Activated CD4-positive, alpha-beta T cell treated with anti-CD3 and anti-CD28 coated beads, Interleukin-2, amount 10 ng/mL, durations not matched to agents 7 days and 5 days (primary cell): ENCODE results near the gene TMEM11. TPM values are rescaled to one million over a fixed set of nuclear protein-coding genes. Genes with fewer than 3 reads are reported as not detected.

Source experiments
- CTCF ChIA-PET: fragments of 350-600 bp; sonication (Branson Sonifier 250); formaldehyde crosslinking; loops from one replicate; lab custom pipeline; 2021; ENCODE audit warnings: antibody characterized with exemption; lab: Charles Lee
- POLR2A ChIA-PET: fragments of 350-600 bp; sonication (Branson Sonifier 250); formaldehyde crosslinking; loops from one replicate; lab custom pipeline; 2021; ENCODE audit warnings: antibody characterized with exemption; lab: Charles Lee
- DNase-seq: peaks from one replicate; pipeline ENCODE4 v3.0.0-alpha.2; 2020
- H3K27ac Mint-ChIP-seq: one replicate; pipeline ENCODE4 v1.8.0; 2021; ENCODE audit warnings: mild to moderate bottlenecking, moderate library complexity, mixed read lengths
- H3K27me3 Mint-ChIP-seq: one replicate; pipeline ENCODE4 v1.8.0; 2021; ENCODE audit warnings: mixed read lengths
- H3K36me3 Mint-ChIP-seq: one replicate; pipeline ENCODE4 v1.8.0; 2021; ENCODE audit warnings: low read depth, mixed read lengths
- H3K4me1 Mint-ChIP-seq: one replicate; pipeline ENCODE4 v1.8.0; 2021; ENCODE audit warnings: mixed read lengths
- H3K4me3 Mint-ChIP-seq: one replicate; pipeline ENCODE4 v1.8.0; 2021; ENCODE audit warnings: mild to moderate bottlenecking, moderate library complexity, mixed read lengths
- H3K9me3 Mint-ChIP-seq: one replicate; pipeline ENCODE4 v1.8.0; 2021; ENCODE audit warnings: mixed read lengths
- total RNA-seq, 2 experiments: library from RNA; stranded (reverse); gene quantifications; one replicate each; pipeline ENCODE4 v1.2.3, GENCODE V29; 2021

The TMEM11 gene
- total RNA-seq, 2 experiments from 2014 or later = 24.7 to 28.1 TPM

DNA sequence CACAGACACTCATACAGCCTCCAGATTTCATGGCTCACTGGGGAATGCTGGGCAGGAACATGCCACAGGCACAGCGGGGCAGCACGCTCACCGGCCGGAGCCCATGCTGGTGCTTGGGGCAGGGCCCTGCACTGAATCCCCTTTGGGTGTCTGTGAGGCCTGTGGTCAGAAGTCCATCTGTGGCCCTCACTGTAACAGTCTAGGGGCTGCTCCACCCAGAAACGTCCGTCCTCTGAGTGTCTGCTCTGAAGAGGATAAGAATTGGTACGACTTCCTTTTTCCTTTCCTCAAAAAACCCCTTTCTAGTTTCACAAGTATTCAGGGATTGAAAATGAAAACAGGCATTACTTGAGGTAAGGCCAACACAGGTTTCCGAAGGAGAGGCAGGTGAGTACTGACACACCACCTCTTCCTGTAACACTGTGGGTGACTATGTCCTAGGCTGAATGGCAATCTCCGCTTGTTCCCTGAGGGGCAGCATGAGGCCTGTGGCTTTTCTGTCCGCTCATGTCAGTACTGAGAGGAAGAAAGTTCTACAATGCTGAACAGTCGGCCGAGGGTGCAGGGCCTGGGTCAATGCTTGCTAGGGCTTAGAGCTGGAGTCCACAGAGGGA lies 42.5 kb downstream of the TMEM11 start:
- no peak overlapping the region for H3K27ac Mint-ChIP-seq
- ChIA-PET CTCF (no interaction called here), POLR2A (no interaction called here)
- peaks cover 10% of the 10 kb centered on the region for H3K4me1 Mint-ChIP-seq
- H3K36me3 Mint-ChIP-seq = peaks cover 12% of the 10 kb centered on the region
- DNase-seq = no peak
- no peak overlapping the region for H3K4me3 Mint-ChIP-seq
- no peaks in the 10 kb centered on the region for H3K9me3 Mint-ChIP-seq
- H3K27me3 Mint-ChIP-seq = no peaks in the 10 kb centered on the region

DNA sequence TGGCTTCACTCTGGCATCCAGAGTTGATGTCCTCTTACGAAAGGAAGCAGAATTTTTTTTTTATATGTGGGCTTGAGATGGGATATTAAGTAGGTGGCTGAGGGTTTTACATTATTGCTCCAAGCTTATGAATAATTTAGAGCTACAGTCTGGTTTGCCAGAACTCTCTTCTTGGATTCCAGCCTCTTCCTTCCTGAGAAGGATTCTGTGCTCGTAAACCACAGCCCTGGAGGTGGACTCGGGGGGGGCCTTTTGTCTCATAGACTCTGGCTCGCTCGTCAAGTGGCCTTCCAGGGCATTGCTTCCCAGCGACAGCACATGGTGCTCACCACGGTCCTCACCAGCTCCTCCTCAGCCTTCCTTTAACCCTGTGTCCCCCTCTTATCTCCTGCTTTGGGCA lies 43.2 kb downstream of the TMEM11 start:
- peaks cover 12% of the 10 kb centered on the region for H3K36me3 Mint-ChIP-seq
- peaks cover 10% of the 10 kb centered on the region for H3K4me1 Mint-ChIP-seq
- H3K4me3 Mint-ChIP-seq = no peak overlapping the region
- H3K27ac Mint-ChIP-seq = no peak overlapping the region
- no peaks in the 10 kb centered on the region for H3K9me3 Mint-ChIP-seq
- H3K27me3 Mint-ChIP-seq = no peaks in the 10 kb centered on the region
- ChIA-PET POLR2A (no interaction called here), CTCF (interaction anchor here (0.5 kb wide), 1 partner anchor 70 kb away, joined by 3 read pairs; no protein-coding TSS in a partner anchor)
- DNase-seq = no peak

DNA sequence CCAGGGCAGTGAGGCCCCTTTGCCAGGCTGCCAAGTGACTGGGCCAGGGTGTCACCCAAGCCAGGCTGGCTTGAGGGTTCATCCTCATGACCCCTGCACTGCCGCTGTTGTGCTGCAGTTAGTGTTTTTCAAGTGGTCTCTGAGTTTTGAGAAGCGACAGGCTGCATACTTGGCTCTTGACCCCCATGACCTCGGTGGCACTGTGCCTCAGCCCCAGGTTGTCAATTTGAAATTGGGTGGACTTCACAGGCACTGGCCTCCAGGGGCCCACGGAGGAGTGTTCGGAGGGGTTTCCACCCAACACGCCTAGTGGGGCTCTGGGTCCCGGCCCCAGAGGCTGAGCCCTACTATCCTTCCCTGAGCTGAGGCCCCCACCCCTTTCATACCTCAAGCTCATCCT lies 44.5 kb downstream of the TMEM11 start:
- Mint-ChIP-seq H3K9me3 (no peaks in the 10 kb centered on the region), H3K36me3 (peaks cover 12% of the 10 kb centered on the region), H3K27ac (no peak overlapping the region), H3K4me3 (no peak overlapping the region), H3K27me3 (no peaks in the 10 kb centered on the region), H3K4me1 (peaks cover 10% of the 10 kb centered on the region)
- DNase-seq = no peak
- POLR2A ChIA-PET = no interaction called here
- CTCF ChIA-PET = interaction anchor here (1.0 kb wide), 1 partner anchor 41 kb away, joined by 3 read pairs; no protein-coding TSS in a partner anchor

DNA sequence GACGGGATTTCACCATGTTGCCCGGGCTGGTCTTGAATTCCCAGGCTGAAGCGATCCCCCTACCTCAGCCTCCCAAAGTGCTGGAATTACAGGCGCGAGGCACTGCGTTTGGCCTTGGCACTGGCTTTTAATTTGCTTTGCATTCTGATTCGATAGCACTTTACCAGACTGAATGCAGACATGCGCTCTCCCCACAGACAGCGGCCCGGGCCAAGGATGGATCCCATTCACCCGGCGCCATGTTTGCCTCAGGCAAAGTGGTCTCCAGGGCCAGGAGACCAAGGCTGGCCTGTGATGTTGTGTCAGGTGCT lies 45.5 kb downstream of the TMEM11 start:
- peaks cover 10% of the 10 kb centered on the region for H3K4me1 Mint-ChIP-seq
- H3K36me3 Mint-ChIP-seq = peaks cover 10% of the 10 kb centered on the region
- H3K9me3 Mint-ChIP-seq = no peaks in the 10 kb centered on the region
- ChIA-PET CTCF (no interaction called here), POLR2A (no interaction called here)
- no peak overlapping the region for H3K4me3 Mint-ChIP-seq
- H3K27me3 Mint-ChIP-seq = no peaks in the 10 kb centered on the region
- DNase-seq = no peak
- no peak overlapping the region for H3K27ac Mint-ChIP-seq

DNA sequence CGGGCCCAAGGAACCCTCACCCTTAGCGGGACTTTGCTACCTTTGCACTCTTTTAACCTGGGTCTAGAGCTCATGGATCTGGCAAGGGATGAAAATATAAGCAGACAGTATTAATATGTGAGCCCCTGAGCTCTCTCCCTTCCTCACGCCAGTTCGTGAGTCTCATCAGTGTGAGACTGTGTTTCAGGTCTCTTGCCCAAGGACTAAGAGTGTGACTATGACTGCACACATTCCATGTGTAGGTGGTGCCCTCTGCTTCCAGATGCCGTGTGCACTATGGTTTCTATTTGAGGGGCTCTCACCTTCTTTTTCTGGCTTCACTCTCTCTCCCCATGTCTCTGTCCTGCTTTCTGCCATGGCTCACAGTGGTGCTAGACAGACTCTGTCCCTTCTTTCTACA lies 46.7 kb downstream of the TMEM11 start:
- CTCF ChIA-PET = interaction anchor here (0.5 kb wide), 1 partner anchor 68 kb away, joined by 4 read pairs; no protein-coding TSS in a partner anchor
- Mint-ChIP-seq H3K4me3 (no peak overlapping the region), H3K9me3 (no peaks in the 10 kb centered on the region), H3K4me1 (peaks cover 10% of the 10 kb centered on the region), H3K27me3 (no peaks in the 10 kb centered on the region), H3K36me3 (peaks cover 4% of the 10 kb centered on the region), H3K27ac (no peak overlapping the region)
- POLR2A ChIA-PET = interaction anchor here (0.7 kb wide), 1 partner anchor 1068 kb away, joined by 3 read pairs; no protein-coding TSS in a partner anchor
- DNase-seq = no peak

DNA sequence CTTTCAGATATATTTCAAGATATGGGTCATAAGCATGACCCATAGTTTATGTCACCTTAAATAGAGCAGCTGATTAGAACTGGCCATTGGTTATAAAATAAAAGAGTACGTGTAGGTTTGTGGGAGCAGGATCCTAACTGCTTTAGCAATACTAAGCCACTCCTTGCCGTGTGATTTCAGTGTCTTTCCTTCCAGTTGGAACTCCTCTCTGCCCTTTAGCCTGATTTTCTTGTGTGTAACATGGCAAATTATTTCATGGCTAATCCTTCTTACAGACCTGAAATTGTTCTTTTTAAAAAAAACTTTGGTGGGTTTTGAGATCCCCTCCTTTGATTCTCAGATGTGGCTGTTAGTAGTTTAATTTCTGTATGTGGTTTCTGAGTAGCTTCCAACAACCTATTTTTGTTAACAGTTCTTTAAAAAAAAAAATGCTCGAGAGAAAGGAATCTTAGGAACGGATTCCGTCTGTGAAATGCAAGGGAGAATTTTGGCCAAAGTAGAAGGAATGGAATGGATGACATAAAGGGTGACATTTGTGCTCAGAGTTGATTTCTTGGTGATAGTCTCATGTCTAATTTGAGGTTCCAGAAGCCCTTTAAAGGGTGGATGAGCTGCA lies 47.3 kb downstream of the TMEM11 start:
- no peaks in the 10 kb centered on the region for H3K9me3 Mint-ChIP-seq
- no peaks in the 10 kb centered on the region for H3K36me3 Mint-ChIP-seq
- H3K4me3 Mint-ChIP-seq = no peak overlapping the region
- peaks cover 8% of the 10 kb centered on the region for H3K4me1 Mint-ChIP-seq
- H3K27me3 Mint-ChIP-seq = no peaks in the 10 kb centered on the region
- POLR2A ChIA-PET = no interaction called here
- CTCF ChIA-PET = interaction anchor here (0.7 kb wide), 1 partner anchor 24 kb away, joined by 4 read pairs; no protein-coding TSS in a partner anchor
- DNase-seq = no peak
- no peak overlapping the region for H3K27ac Mint-ChIP-seq

DNA sequence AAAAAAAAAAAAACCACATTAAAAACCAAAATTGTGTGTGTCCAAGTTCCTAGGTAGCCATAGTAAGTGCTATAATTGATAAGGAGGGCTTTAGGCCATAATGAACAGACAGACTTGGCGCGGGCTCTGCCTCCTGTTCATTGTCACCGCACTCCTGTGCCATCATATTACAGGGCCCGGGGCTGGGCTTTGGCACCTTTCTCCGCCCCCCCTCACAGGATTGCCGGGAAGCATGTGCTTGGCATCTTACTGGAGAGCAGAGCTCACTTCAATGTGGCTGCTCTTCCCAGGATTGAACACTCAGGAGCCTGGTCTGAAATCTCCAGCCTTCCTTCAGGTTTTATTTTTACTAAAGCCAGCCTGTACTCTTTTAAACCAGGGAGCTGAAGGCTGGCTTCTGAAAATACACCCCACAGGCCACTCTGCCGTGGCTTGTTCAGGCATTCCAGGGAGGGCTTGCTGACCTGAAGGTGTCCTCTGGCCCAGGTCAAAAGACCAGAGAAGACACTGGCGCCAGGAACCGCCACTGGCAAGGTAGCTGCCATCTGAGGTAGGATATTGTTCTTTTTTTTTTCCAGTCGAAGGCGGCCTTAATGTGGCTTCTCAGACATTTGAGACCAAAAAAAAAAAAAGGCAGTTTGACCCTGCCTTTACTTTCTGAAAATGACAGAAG lies 47.9 kb downstream of the TMEM11 start:
- H3K4me3 Mint-ChIP-seq = no peak overlapping the region
- ChIA-PET CTCF (interaction anchor here (0.7 kb wide), 1 partner anchor 24 kb away, joined by 4 read pairs; no protein-coding TSS in a partner anchor), POLR2A (no interaction called here)
- H3K36me3 Mint-ChIP-seq = no peaks in the 10 kb centered on the region
- H3K27ac Mint-ChIP-seq = no peak overlapping the region
- H3K9me3 Mint-ChIP-seq = no peaks in the 10 kb centered on the region
- peaks cover 2% of the 10 kb centered on the region for H3K4me1 Mint-ChIP-seq
- DNase-seq = no peak
- H3K27me3 Mint-ChIP-seq = no peaks in the 10 kb centered on the region

DNA sequence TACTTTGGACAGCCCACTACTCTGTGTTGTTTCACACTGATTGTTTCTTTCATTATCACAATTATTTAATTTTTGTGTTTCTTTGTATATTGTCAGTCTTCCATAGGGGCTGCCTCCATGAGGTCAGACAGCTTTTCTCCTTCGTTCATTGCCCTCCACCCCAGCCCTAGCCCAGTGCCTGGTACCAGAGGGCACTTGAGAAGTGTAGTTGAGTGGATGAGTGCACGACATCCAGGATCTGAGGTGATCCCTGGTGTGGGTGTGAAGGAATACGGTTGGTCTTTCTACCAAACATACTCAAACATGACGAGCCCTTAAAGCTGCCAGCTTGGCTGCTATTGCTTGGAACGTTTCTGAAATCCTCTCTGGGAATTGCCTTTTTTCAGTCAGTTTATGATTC lies 49.3 kb downstream of the TMEM11 start:
- no peak for DNase-seq
- no peaks in the 10 kb centered on the region for H3K4me1 Mint-ChIP-seq
- no peaks in the 10 kb centered on the region for H3K27me3 Mint-ChIP-seq
- H3K4me3 Mint-ChIP-seq = no peak overlapping the region
- H3K27ac Mint-ChIP-seq = no peak overlapping the region
- no peaks in the 10 kb centered on the region for H3K36me3 Mint-ChIP-seq
- no peaks in the 10 kb centered on the region for H3K9me3 Mint-ChIP-seq
- ChIA-PET POLR2A (no interaction called here), CTCF (no interaction called here)

DNA sequence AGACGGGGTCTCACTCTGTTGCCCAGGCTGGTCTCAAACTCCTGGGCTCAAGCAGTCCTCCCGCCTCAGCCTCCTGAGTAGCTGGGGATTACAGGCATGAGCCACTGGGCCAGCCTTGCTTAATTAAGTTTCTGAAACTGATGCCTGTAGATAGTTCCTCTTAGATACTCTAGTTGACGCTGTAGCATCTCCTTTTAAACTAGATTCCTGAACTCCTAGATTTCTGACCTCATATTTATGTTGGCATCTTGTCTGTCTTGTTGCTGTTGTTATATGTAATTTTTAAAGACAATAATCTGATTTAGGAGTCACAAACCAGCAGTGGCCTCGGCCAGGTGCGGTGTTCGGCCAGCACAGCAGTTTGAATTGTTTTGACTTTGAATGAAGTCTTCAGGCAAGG lies 49.7 kb downstream of the TMEM11 start:
- H3K36me3 Mint-ChIP-seq = no peaks in the 10 kb centered on the region
- no peak for DNase-seq
- no peaks in the 10 kb centered on the region for H3K4me1 Mint-ChIP-seq
- no peak overlapping the region for H3K27ac Mint-ChIP-seq
- no peaks in the 10 kb centered on the region for H3K9me3 Mint-ChIP-seq
- ChIA-PET POLR2A (no interaction called here), CTCF (no interaction called here)
- no peak overlapping the region for H3K4me3 Mint-ChIP-seq
- H3K27me3 Mint-ChIP-seq = no peaks in the 10 kb centered on the region

DNA sequence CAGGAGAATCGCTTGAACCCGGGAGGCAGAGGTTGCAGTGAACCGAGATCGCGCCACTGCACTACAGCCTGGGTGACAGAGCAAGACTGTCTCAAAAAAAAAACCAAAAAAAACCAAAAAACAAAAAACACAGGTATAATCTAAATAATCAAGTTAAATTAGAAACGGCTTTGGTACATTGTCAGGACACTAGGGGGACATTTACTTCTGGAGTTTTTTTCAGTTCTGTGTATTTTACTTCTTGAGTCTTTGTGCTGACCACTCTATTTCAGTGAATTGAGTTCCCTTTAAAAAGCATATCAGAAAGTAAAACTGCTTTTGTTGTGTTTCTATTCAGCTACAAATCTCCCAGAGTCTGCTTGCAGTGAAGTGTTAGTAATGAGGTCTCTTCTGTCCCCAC lies 50.9 kb downstream of the TMEM11 start:
- DNase-seq = no peak
- no peaks in the 10 kb centered on the region for H3K27me3 Mint-ChIP-seq
- H3K9me3 Mint-ChIP-seq = no peaks in the 10 kb centered on the region
- CTCF ChIA-PET = interaction anchor here (0.7 kb wide), 1 partner anchor 299 kb away, joined by 4 read pairs; no protein-coding TSS in a partner anchor
- H3K36me3 Mint-ChIP-seq = no peaks in the 10 kb centered on the region
- no peaks in the 10 kb centered on the region for H3K4me1 Mint-ChIP-seq
- POLR2A ChIA-PET = no interaction called here
- no peak overlapping the region for H3K4me3 Mint-ChIP-seq
- no peak overlapping the region for H3K27ac Mint-ChIP-seq

DNA sequence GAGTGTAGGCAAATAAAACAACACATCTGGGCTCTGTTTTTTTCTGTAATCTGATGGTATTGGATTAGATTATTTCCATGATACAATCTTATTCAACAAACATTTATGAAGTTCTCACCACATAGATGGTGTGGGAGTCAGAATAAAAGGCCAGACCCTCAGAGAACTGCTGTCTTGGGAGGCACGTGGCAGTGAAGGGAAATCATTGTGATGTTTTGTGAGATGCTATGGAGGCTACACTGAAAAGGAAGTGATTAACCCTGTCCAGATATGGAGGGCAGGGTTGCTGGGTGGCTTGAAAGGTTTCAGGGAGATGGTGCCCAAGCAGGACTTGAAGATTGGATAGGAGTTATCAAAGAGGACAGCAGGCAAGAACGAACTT lies 51.6 kb downstream of the TMEM11 start:
- H3K9me3 Mint-ChIP-seq = no peaks in the 10 kb centered on the region
- DNase-seq = no peak
- no peaks in the 10 kb centered on the region for H3K4me1 Mint-ChIP-seq
- ChIA-PET CTCF (no interaction called here), POLR2A (no interaction called here)
- H3K27ac Mint-ChIP-seq = no peak overlapping the region
- no peaks in the 10 kb centered on the region for H3K27me3 Mint-ChIP-seq
- H3K36me3 Mint-ChIP-seq = no peaks in the 10 kb centered on the region
- no peak overlapping the region for H3K4me3 Mint-ChIP-seq

DNA sequence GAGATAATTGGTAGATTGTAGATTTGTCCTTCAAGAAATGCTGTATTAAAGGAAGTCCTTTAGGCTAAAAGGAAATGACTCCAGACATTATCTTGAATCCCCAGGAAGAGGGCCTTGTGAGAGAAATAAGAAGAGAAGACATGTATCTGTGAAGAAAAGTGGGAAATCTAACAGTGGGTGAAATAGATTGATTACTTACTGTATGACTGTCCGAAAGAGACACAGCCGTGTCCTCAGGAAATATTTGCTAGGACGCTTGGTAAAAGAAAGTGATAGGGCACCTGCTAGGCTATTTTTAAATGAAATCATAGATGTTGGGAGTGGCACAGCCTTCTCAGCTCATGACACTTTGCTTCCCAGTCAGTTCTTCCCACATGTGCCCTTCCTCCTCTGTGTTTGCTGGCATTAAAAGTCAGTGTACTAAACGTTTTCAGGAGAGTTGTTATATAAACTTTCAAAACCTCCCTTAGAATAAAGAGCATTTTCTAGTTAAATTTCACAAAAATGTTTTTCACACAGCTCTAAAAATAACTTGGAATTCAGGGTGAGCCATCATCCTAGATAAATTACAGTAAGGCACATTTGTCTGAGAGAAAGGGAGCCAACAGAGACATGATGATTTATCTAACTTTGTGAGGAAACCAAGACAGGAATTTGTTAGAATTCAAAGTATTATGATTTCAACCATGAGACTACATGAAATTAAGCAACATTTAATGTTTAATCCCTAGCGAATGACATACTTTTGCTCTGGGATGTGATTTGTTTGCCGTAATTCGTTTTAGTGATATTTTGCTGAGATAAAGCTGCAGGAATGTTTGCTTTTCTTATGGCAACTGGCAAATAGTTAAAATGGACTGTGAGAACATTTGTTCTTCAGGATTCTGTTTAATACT lies 52.2 kb downstream of the TMEM11 start:
- no peaks in the 10 kb centered on the region for H3K4me1 Mint-ChIP-seq
- H3K27ac Mint-ChIP-seq = no peak overlapping the region
- no peak for DNase-seq
- no peak overlapping the region for H3K4me3 Mint-ChIP-seq
- H3K9me3 Mint-ChIP-seq = peaks cover 3% of the 10 kb centered on the region
- CTCF ChIA-PET = no interaction called here
- H3K36me3 Mint-ChIP-seq = peaks cover 2% of the 10 kb centered on the region
- POLR2A ChIA-PET = no interaction called here
- H3K27me3 Mint-ChIP-seq = no peaks in the 10 kb centered on the region
